Measurements from ENCODE around the gene TOMM5.
A peak's percentile ranks its signal among the peaks of the same experiment; 100 is the strongest.

The TOMM5 gene

DNA sequence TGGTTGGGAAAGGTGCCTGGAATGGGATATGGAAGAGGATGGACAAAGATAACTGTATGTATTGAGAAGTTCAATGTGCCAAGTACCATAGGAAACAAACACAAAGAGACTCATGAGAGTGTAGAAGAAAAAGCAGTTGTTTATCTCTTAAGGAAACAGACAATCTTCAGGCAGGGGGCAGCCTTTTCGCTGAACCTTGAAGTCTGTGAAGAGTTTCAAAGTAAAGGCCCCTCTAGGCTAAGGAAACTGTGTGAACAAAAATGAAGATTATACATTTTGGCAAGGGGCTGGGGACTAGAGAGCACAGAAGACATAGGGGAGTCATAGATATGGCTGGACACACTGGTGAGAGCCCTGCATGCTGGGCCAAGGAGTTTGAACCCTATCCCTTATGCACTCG lies 30.9 kb upstream of the TOMM5 start:
- WGBS: 76% methylated on average over 2 of the region's 2 CpGs
- Histone ChIP-seq H3K4ac (ENCODE audit: low read depth in 1 of 2, low read length in 2 of 2) (no peak overlapping the region), H3K4me1 (ENCODE audit: control insufficient read depth, insufficient read depth, low read depth, low read length) (no peaks in the 10 kb centered on the region), H3K27me3 (ENCODE audit: control insufficient read depth in 1 of 2, insufficient read depth in 1 of 2, low read length in 2 of 2) (peaks cover 0 to 39% of the 10 kb centered on the region in 2 experiments), H3K27ac (ENCODE audit: low read length, poor library complexity, severe bottlenecking) (no peak overlapping the region), H2BK12ac (ENCODE audit: low read length in 2 of 2) (no peak overlapping the region), H2AFZ (ENCODE audit: low read depth, low read length) (no peak overlapping the region), H4K8ac (ENCODE audit: low read length) (no peak overlapping the region), H3K18ac (ENCODE audit: low read depth in 1 of 2, low read length in 2 of 2) (no peak overlapping the region), H3K79me1 (replicated peaks; ENCODE audit: low read length, poor library complexity, severe bottlenecking) (no peaks in the 10 kb centered on the region), H3K9me3 (ENCODE audit: control insufficient read depth, low read length) (no peaks in the 10 kb centered on the region), H3K9ac (ENCODE audit: low read length) (peak overlapping the region; percentile 43), H3K36me3 (ENCODE audit: control insufficient read depth in 1 of 2, insufficient read depth in 2 of 2, low read depth in 1 of 2, low read length in 2 of 2) (no peaks in the 10 kb centered on the region), H3K4me3 (ENCODE audit: insufficient read depth in 1 of 2, low read depth in 1 of 2, low read length in 2 of 2) (no peak overlapping the region), H2BK15ac (ENCODE audit: low read depth, poor library complexity, severe bottlenecking) (no peak overlapping the region), H3K23ac (ENCODE audit: low read length in 2 of 2) (peak overlapping the region in 1 of 2 experiments; percentile 97), H2AK5ac (ENCODE audit: low read length, severe bottlenecking) (no peak overlapping the region), H3K4me2 (ENCODE audit: low read length, poor library complexity, severe bottlenecking) (no peak overlapping the region), H4K91ac (ENCODE audit: low read length) (no peak overlapping the region), H2BK5ac (ENCODE audit: low read depth, low read length, poor library complexity, severe bottlenecking) (no peak overlapping the region), H3K14ac (ENCODE audit: low read length in 2 of 2) (no peak overlapping the region), H2BK120ac (ENCODE audit: low read depth, low read length) (no peak overlapping the region)
- DNase-seq: no peak

DNA sequence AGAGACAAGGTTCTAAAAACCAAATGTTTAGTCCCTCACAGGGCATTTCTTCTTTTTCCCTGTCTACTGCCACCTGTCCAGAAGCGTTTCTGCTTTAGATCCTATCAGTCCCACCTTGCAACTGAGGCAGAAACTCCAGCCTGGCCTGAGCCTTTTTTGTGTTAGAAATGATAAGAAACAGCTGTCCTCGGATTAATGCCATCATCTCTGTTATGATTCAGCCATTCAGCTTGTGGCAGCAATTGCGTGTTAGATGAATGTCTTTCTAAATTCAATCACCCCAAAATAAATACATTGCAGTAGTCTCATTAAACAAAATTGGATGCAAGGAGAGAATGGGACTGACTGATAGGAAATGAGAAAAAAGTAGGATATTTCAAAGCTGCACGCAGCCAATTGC lies 30.1 kb upstream of the TOMM5 start:
- DNase-seq: no peak
- no peak overlapping the region for H2AFZ ChIP-seq (ENCODE audit: low read depth, low read length)
- no peaks in the 10 kb centered on the region for H3K36me3 ChIP-seq (ENCODE audit: control insufficient read depth in 1 of 2, insufficient read depth in 2 of 2, low read depth in 1 of 2, low read length in 2 of 2)
- WGBS: 80% methylated on average over 2 of the region's 4 CpGs
- H4K8ac ChIP-seq (ENCODE audit: low read length): no peak overlapping the region
- H3K23ac ChIP-seq (ENCODE audit: low read length in 2 of 2): no peak overlapping the region
- no peak overlapping the region for H2BK12ac ChIP-seq (ENCODE audit: low read length in 2 of 2)
- H3K18ac ChIP-seq (ENCODE audit: low read depth in 1 of 2, low read length in 2 of 2): no peak overlapping the region
- peak overlapping the region; percentile 58 for H3K9ac ChIP-seq (ENCODE audit: low read length)
- no peak overlapping the region for H2BK15ac ChIP-seq (ENCODE audit: low read depth, poor library complexity, severe bottlenecking)
- H2BK5ac ChIP-seq (ENCODE audit: low read depth, low read length, poor library complexity, severe bottlenecking): no peak overlapping the region
- H3K79me1 ChIP-seq (replicated peaks; ENCODE audit: low read length, poor library complexity, severe bottlenecking): no peaks in the 10 kb centered on the region
- no peak overlapping the region for H3K4ac ChIP-seq (ENCODE audit: low read depth in 1 of 2, low read length in 2 of 2)
- H4K91ac ChIP-seq (ENCODE audit: low read length): no peak overlapping the region
- H2BK120ac ChIP-seq (ENCODE audit: low read depth, low read length): no peak overlapping the region
- no peak overlapping the region for H3K4me3 ChIP-seq (ENCODE audit: insufficient read depth in 1 of 2, low read depth in 1 of 2, low read length in 2 of 2)
- H3K9me3 ChIP-seq (ENCODE audit: control insufficient read depth, low read length): no peaks in the 10 kb centered on the region
- H3K14ac ChIP-seq (ENCODE audit: low read length in 2 of 2): no peak overlapping the region
- H3K27ac ChIP-seq (ENCODE audit: low read length, poor library complexity, severe bottlenecking): no peak overlapping the region
- H3K4me1 ChIP-seq (ENCODE audit: control insufficient read depth, insufficient read depth, low read depth, low read length): no peaks in the 10 kb centered on the region
- H3K4me2 ChIP-seq (ENCODE audit: low read length, poor library complexity, severe bottlenecking): no peak overlapping the region
- peaks cover 0 to 39% of the 10 kb centered on the region in 2 experiments for H3K27me3 ChIP-seq (ENCODE audit: control insufficient read depth in 1 of 2, insufficient read depth in 1 of 2, low read length in 2 of 2)
- no peak overlapping the region for H2AK5ac ChIP-seq (ENCODE audit: low read length, severe bottlenecking)

DNA sequence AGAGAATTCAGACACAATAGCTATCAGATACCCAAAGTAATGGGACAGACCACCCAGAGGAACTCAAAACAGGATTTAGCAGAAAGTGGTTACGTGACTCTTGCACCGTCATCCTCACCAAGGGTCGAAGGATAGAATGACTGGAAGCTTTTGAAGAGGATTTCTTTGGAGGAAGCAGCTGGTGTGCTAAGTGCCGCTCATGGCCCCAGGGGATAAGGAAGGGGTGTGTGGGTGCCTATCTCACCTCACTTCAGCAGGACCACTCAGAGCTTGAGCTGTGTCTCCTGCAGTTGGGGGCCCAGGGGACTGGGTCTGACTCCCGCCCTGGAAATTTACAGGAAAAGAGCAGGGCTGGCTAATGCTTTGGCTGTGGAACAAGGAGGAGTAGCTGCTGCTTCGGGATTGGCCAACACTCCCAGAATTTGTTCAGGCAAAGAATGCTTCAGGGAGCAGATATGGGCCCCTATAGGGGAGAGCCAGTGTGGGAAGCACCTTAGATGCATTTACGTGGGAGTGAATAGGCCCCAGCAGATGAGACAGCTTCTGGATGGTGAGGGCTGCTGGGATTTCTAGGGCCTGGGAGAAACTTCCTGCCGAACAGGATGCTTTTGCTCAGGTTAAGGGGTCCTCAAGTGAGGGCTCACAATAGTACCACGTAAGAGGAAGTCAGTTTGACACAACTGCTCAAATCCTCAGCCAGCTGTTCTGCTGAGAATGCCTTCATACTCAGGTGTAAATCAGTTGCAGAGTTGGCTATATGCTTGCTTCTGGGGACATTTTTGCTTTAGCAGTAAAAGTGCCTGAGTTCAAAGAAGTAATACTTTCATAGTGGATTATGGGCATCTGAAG lies 29.1 kb upstream of the TOMM5 start:
- no peak overlapping the region for H3K18ac ChIP-seq (ENCODE audit: low read depth in 1 of 2, low read length in 2 of 2)
- no peak for DNase-seq
- no peaks in the 10 kb centered on the region for H3K9me3 ChIP-seq (ENCODE audit: control insufficient read depth, low read length)
- H3K4ac ChIP-seq (ENCODE audit: low read depth in 1 of 2, low read length in 2 of 2): no peak overlapping the region
- peaks cover 0 to 41% of the 10 kb centered on the region in 2 experiments for H3K27me3 ChIP-seq (ENCODE audit: control insufficient read depth in 1 of 2, insufficient read depth in 1 of 2, low read length in 2 of 2)
- no peak overlapping the region for H3K23ac ChIP-seq (ENCODE audit: low read length in 2 of 2)
- no peak overlapping the region for H4K91ac ChIP-seq (ENCODE audit: low read length)
- no peak overlapping the region for H2AFZ ChIP-seq (ENCODE audit: low read depth, low read length)
- no peak overlapping the region for H2BK12ac ChIP-seq (ENCODE audit: low read length in 2 of 2)
- peak overlapping the region in 1 of 2 experiments; percentile 9 for H3K4me3 ChIP-seq (ENCODE audit: insufficient read depth in 1 of 2, low read depth in 1 of 2, low read length in 2 of 2)
- H3K14ac ChIP-seq (ENCODE audit: low read length in 2 of 2): no peak overlapping the region
- H4K8ac ChIP-seq (ENCODE audit: low read length): no peak overlapping the region
- H2BK120ac ChIP-seq (ENCODE audit: low read depth, low read length): no peak overlapping the region
- no peak overlapping the region for H2BK5ac ChIP-seq (ENCODE audit: low read depth, low read length, poor library complexity, severe bottlenecking)
- H3K27ac ChIP-seq (ENCODE audit: low read length, poor library complexity, severe bottlenecking): no peak overlapping the region
- no peak overlapping the region for H3K4me2 ChIP-seq (ENCODE audit: low read length, poor library complexity, severe bottlenecking)
- 72% methylated on average over 9 of the region's 9 CpGs for WGBS
- H3K36me3 ChIP-seq (ENCODE audit: control insufficient read depth in 1 of 2, insufficient read depth in 2 of 2, low read depth in 1 of 2, low read length in 2 of 2): no peaks in the 10 kb centered on the region
- no peak overlapping the region for H2AK5ac ChIP-seq (ENCODE audit: low read length, severe bottlenecking)
- H2BK15ac ChIP-seq (ENCODE audit: low read depth, poor library complexity, severe bottlenecking): no peak overlapping the region
- no peaks in the 10 kb centered on the region for H3K79me1 ChIP-seq (replicated peaks; ENCODE audit: low read length, poor library complexity, severe bottlenecking)
- peak overlapping the region; percentile 58 for H3K9ac ChIP-seq (ENCODE audit: low read length)
- H3K4me1 ChIP-seq (ENCODE audit: control insufficient read depth, insufficient read depth, low read depth, low read length): no peaks in the 10 kb centered on the region

DNA sequence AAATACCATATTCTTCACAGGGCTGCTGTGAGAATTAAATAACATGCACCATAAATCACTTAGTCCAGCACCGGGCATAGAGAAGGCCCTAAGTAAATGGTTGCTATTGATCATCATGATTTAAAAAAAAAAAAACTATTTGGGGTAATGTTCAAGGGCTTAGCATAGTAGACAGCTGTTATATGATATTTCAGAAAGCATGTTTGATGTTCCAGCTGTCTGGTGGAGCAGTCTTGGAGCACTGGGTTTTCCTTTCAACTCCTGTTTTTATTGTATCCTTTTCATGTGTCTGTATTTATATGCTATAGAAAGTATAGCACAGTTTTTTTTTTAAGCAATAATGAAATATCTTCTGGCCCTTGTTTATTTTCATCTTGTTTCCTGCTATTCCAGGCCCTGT lies 28.0 kb upstream of the TOMM5 start:
- Histone ChIP-seq H2BK15ac (ENCODE audit: low read depth, poor library complexity, severe bottlenecking) (no peak overlapping the region), H3K4ac (ENCODE audit: low read depth in 1 of 2, low read length in 2 of 2) (no peak overlapping the region), H2BK12ac (ENCODE audit: low read length in 2 of 2) (no peak overlapping the region), H3K4me1 (ENCODE audit: control insufficient read depth, insufficient read depth, low read depth, low read length) (no peaks in the 10 kb centered on the region), H4K8ac (ENCODE audit: low read length) (no peak overlapping the region), H2AK5ac (ENCODE audit: low read length, severe bottlenecking) (no peak overlapping the region), H3K9ac (ENCODE audit: low read length) (peak overlapping the region; percentile 58), H3K23ac (ENCODE audit: low read length in 2 of 2) (no peak overlapping the region), H3K4me3 (ENCODE audit: insufficient read depth in 1 of 2, low read depth in 1 of 2, low read length in 2 of 2) (no peak overlapping the region), H2AFZ (ENCODE audit: low read depth, low read length) (no peak overlapping the region), H3K18ac (ENCODE audit: low read depth in 1 of 2, low read length in 2 of 2) (no peak overlapping the region), H3K27me3 (ENCODE audit: control insufficient read depth in 1 of 2, insufficient read depth in 1 of 2, low read length in 2 of 2) (peaks cover 0 to 38% of the 10 kb centered on the region in 2 experiments), H3K4me2 (ENCODE audit: low read length, poor library complexity, severe bottlenecking) (no peak overlapping the region), H4K91ac (ENCODE audit: low read length) (no peak overlapping the region), H2BK5ac (ENCODE audit: low read depth, low read length, poor library complexity, severe bottlenecking) (no peak overlapping the region), H3K14ac (ENCODE audit: low read length in 2 of 2) (no peak overlapping the region), H3K79me1 (replicated peaks; ENCODE audit: low read length, poor library complexity, severe bottlenecking) (no peaks in the 10 kb centered on the region), H3K36me3 (ENCODE audit: control insufficient read depth in 1 of 2, insufficient read depth in 2 of 2, low read depth in 1 of 2, low read length in 2 of 2) (no peaks in the 10 kb centered on the region), H3K9me3 (ENCODE audit: control insufficient read depth, low read length) (no peaks in the 10 kb centered on the region), H2BK120ac (ENCODE audit: low read depth, low read length) (no peak overlapping the region), H3K27ac (ENCODE audit: low read length, poor library complexity, severe bottlenecking) (no peak overlapping the region)
- 83% methylated on average over 1 of the region's 1 CpG for WGBS
- DNase-seq: no peak
